IMR-90 (cell line): ENCODE data around the gene VAMP8. TPM values are rescaled to one million over a fixed set of nuclear protein-coding genes. Genes with fewer than 3 reads are reported as not detected.

Experiments used
- ATAC-seq: fragments of 200-7000 bp; cut with Tn5 transposase; 2 replicates; pipeline ENCODE4 v1.9.1; 2020; ENCODE audit warnings: low read depth, mild to moderate bottlenecking, moderate library complexity
- BruUV-seq: library from RNA; stranded (reverse); fragments of 400-500 nt; replicated peaks from 2 replicates; lab custom pipeline; 2021; lab: Mats Ljungman, UMichigan
- CTCF ChIA-PET: fragments of 300-600 bp; formaldehyde crosslinking; extraction: SDS; loops from one replicate; lab custom pipeline; 2021; ENCODE audit warnings: antibody characterized with exemption; lab: Yijun Ruan, JAX
- POLR2A ChIA-PET: fragments of 300-600 bp; sonication (Branson Sonifier 250); formaldehyde crosslinking; loops from one replicate; lab custom pipeline; 2022; ENCODE audit warnings: antibody characterized with exemption; ENCODE audit not compliant: unreplicated experiment; lab: Charles Lee
- DNase-seq: peaks from one replicate; pipeline ENCODE4 v3.0.0; 2013
- H2AFZ ChIP-seq: replicated peaks from 2 replicates; pipeline ENCODE3; 2013; ENCODE audit warnings: low read length, mild to moderate bottlenecking; ENCODE audit not compliant: poor library complexity
- H2AK5ac ChIP-seq: 2 replicates; pipeline ENCODE4 v1.6.1; 2013; ENCODE audit warnings: low read depth, low read length, inconsistent platforms
- H2AK9ac ChIP-seq: replicated peaks from 2 replicates; pipeline ENCODE3; 2013; ENCODE audit warnings: mild to moderate bottlenecking, low read depth, low read length, moderate library complexity; ENCODE audit not compliant: poor library complexity
- H2BK120ac ChIP-seq: 2 replicates; pipeline ENCODE4 v1.6.1; 2013; ENCODE audit warnings: low read depth, low read length, inconsistent platforms
- H2BK15ac ChIP-seq: 3 replicates; pipeline ENCODE4 v1.6.1; 2013; ENCODE audit warnings: low read depth, low read length, inconsistent platforms
- H2BK20ac ChIP-seq: 2 replicates; pipeline ENCODE4 v1.6.1; 2013; ENCODE audit warnings: low read depth, mild to moderate bottlenecking, inconsistent platforms, low read length, moderate library complexity
- H2BK5ac ChIP-seq: 2 replicates; pipeline ENCODE4 v1.6.1; 2013; ENCODE audit warnings: mild to moderate bottlenecking, low read depth, low read length, inconsistent platforms; ENCODE audit not compliant: poor library complexity, severe bottlenecking
- H3K14ac ChIP-seq: replicated peaks from 2 replicates; pipeline ENCODE4 v1.6.1; 2013; ENCODE audit warnings: low read depth, low read length, inconsistent platforms
- H3K18ac ChIP-seq: 2 replicates; pipeline ENCODE4 v1.6.1; 2013; ENCODE audit warnings: low read depth, low read length, control low read depth
- H3K23ac ChIP-seq: 2 replicates; pipeline ENCODE4 v1.6.1; 2013; ENCODE audit warnings: low read depth, low read length, inconsistent platforms
- H3K27ac ChIP-seq: 2 replicates; pipeline ENCODE4 v1.5.1; 2013; ENCODE audit warnings: mild to moderate bottlenecking, control low read depth, low read length; ENCODE audit not compliant: insufficient read depth
- H3K27me3 ChIP-seq: 2 replicates; pipeline ENCODE4 v1.6.1; 2013; ENCODE audit warnings: low read length; ENCODE audit not compliant: control insufficient read depth, insufficient read depth
- H3K36me3 ChIP-seq: 2 replicates; pipeline ENCODE4 v1.6.1; 2013; ENCODE audit warnings: low read length, mixed read lengths; ENCODE audit not compliant: control insufficient read depth, insufficient read depth
- H3K4ac ChIP-seq: 2 replicates; pipeline ENCODE4 v1.6.1; 2013; ENCODE audit warnings: low read depth, low read length, inconsistent platforms
- H3K4me1 ChIP-seq: 2 replicates; pipeline ENCODE4 v1.6.1; 2013; ENCODE audit warnings: low read length, mixed read lengths; ENCODE audit not compliant: control insufficient read depth, insufficient read depth
- H3K4me2 ChIP-seq: 2 replicates; pipeline ENCODE4 v1.6.1; 2013; ENCODE audit warnings: low read depth, mild to moderate bottlenecking, control low read depth, low read length, moderate library complexity
- H3K4me3 ChIP-seq: 2 replicates; pipeline ENCODE4 v1.5.1; 2013; ENCODE audit warnings: low read depth, mild to moderate bottlenecking, control low read depth, low read length, moderate library complexity; ENCODE audit not compliant: insufficient read depth
- H3K56ac ChIP-seq: 2 replicates; pipeline ENCODE4 v1.6.1; 2013; ENCODE audit warnings: low read length, inconsistent platforms; ENCODE audit not compliant: insufficient read depth; ENCODE audit errors: extremely low read depth
- H3K79me1 ChIP-seq, 2 experiments: 2 replicates each; pipeline ENCODE4 v1.6.1; 2013; ENCODE audit warnings: low read length in 2 of 2, inconsistent platforms in 1 of 2, low read depth in 1 of 2
- H3K9ac ChIP-seq: 2 replicates; pipeline ENCODE4 v1.6.1; 2013; ENCODE audit warnings: low read depth, low read length, control low read depth
- H3K9me1 ChIP-seq: 2 replicates; pipeline ENCODE4 v1.6.1; 2013; ENCODE audit warnings: low read length, inconsistent platforms; ENCODE audit not compliant: insufficient read depth
- H3K9me3 ChIP-seq: 2 replicates; pipeline ENCODE4 v1.6.1; 2013; ENCODE audit warnings: low read length; ENCODE audit not compliant: control insufficient read depth, insufficient read depth
- H4K20me1 ChIP-seq: 2 replicates; pipeline ENCODE4 v1.6.1; 2013; ENCODE audit warnings: low read length, inconsistent platforms; ENCODE audit not compliant: insufficient read depth
- H4K5ac ChIP-seq: 2 replicates; pipeline ENCODE4 v1.6.1; 2013; ENCODE audit warnings: mild to moderate bottlenecking, low read depth, low read length, control low read depth
- H4K8ac ChIP-seq, 2 experiments: 2 replicates each; pipeline ENCODE4 v1.6.1; 2013; ENCODE audit warnings: low read depth in 2 of 2, low read length in 2 of 2, control low read depth in 1 of 2, inconsistent platforms in 1 of 2
- H4K91ac ChIP-seq: 2 replicates; pipeline ENCODE4 v1.6.1; 2013; ENCODE audit warnings: low read depth, low read length, inconsistent platforms; ENCODE audit not compliant: insufficient read depth
- MAZ ChIP-seq: IDR thresholded peaks from 2 replicates; pipeline ENCODE4 v1.6.1; 2012; ENCODE audit warnings: low read depth, mild to moderate bottlenecking, low read length, improper control_type of control experiment, moderate library complexity, borderline replicate concordance
- NFE2L2 ChIP-seq: fragments of 150-350 bp; IDR thresholded peaks from 2 replicates; pipeline ENCODE4 v1.6.1; 2016; ENCODE audit warnings: low read depth, mild to moderate bottlenecking, low read length
- RFX5 ChIP-seq: IDR thresholded peaks from 2 replicates; pipeline ENCODE4 v1.8.0; 2012; ENCODE audit warnings: low read depth, mild to moderate bottlenecking, low read length, moderate library complexity
- WGBS, 2 experiments: methylation state at CpG; one replicate each; pipeline versions ENCODE4 v1.1.5 to v1.1.7; 2013; ENCODE audit warnings: missing lambda C conversion rate in 2 of 2; ENCODE audit not compliant: insufficient read length in 1 of 2; ENCODE audit errors: extremely low coverage in 2 of 2; 5-methylcytosine and 5-hydroxymethylcytosine counted together
- dilution Hi-C: fragments of 300-500 bp; cut with HindIII; formaldehyde crosslinking; loops from one replicate; pipeline ENCODE4 v1.14.3; 2018; ENCODE audit warnings: low sequenced_read_pairs; ENCODE audit not compliant: unreplicated experiment
- in situ Hi-C: fragments of 300-500 bp; cut with MboI; formaldehyde crosslinking; loops from 3 replicates; pipeline ENCODE4 v1.14.3; 2019; ENCODE audit warnings: low sequenced_read_pairs, inconsistent platforms, mixed read lengths
- intact Hi-C: fragments of 100-400 bp; cut with micrococcal nuclease; formaldehyde crosslinking; loops from 2 replicates; pipeline ENCODE4 v1.10.0; 2022
- polyA plus RNA-seq, 3 experiments: library from polyadenylated mRNA; depleted of rRNA; stranded (reverse); fragments of >200 nt; gene quantifications; 2 replicates each; pipeline ENCODE4 v1.2.3, GENCODE V29; 2012; ENCODE audit warnings: low replicate concordance in 1 of 3
- total RNA-seq: library from RNA; depleted of rRNA; stranded (reverse); fragments of >200 nt; gene quantifications from 2 replicates; pipeline ENCODE4 v1.2.3, GENCODE V29; 2012
- TF ChIP-seq, protein P1 (sequence below): fragments of 150-350 bp; IDR thresholded peaks from 2 replicates; pipeline ENCODE4 v1.6.1; 2017; ENCODE audit warnings: mild to moderate bottlenecking, antibody characterized with exemption, low read length, low read depth

The VAMP8 gene
- total and polyA plus RNA-seq, 2 of the 4 experiments (the other 2 are of a cell fraction): 0.90 to 1.9 TPM

DNA sequence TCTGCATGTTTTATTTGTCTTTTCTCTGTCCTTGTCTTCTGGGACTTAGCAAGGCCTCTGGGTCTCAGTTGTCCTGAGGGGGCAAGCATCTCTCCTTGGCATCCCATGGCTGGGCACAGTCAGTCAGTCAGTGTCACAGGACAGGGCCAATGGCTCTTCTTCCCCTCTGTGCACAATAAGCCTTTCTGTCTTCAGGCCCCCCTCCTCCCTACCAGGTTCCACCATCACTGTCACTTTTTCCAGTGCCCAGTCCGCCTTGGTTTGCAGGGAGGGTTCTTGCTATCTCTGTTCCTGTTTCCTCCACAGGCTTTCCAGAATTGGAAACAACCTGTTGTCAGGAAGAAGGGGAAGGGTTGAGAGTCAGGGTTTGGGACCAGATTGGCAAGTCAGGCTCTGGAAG is 5.1 kb downstream of the VAMP8 start:
- Histone ChIP-seq H4K8ac (no peak overlapping the region), H3K27me3 (no peaks in the 10 kb centered on the region), H2BK20ac (no peak overlapping the region), H3K79me1 (peaks cover 0 to 24% of the 10 kb centered on the region in 2 experiments; a peak in 2 of 4 replicates), H2BK120ac (no peak overlapping the region), H3K9me3 (no peaks in the 10 kb centered on the region), H3K4me1 (peaks cover 36% of the 10 kb centered on the region), H3K27ac (no peak overlapping the region), H3K9me1 (peaks cover 16% of the 10 kb centered on the region), H2AK9ac (no peak overlapping the region), H3K36me3 (no peaks in the 10 kb centered on the region), H3K56ac (no peak overlapping the region), H2BK5ac (no peak overlapping the region), H3K9ac (no peak overlapping the region), H4K5ac (no peak overlapping the region), H3K18ac (no peak overlapping the region), H4K91ac (no peak overlapping the region; the same call in 1 of the 2 replicates), H3K4me2 (no peak overlapping the region), H2BK15ac (no peak overlapping the region), H2AK5ac (no peak overlapping the region), H2AFZ (no peak overlapping the region), H4K20me1 (no peaks in the 10 kb centered on the region), H3K14ac (no peak overlapping the region), H3K4me3 (no peak overlapping the region), H3K4ac (no peak overlapping the region; the same call in 1 of the 2 replicates), H3K23ac (no peak overlapping the region)
- ChIA-PET POLR2A (no interaction called here), CTCF (no interaction called here)
- ATAC-seq (no peak), DNase-seq (no peak)
- TF ChIP-seq RFX5: no peak
- no peak for TF ChIP-seq NFE2L2
- no peak for TF ChIP-seq MAZ
- TF ChIP-seq, protein P1, sequence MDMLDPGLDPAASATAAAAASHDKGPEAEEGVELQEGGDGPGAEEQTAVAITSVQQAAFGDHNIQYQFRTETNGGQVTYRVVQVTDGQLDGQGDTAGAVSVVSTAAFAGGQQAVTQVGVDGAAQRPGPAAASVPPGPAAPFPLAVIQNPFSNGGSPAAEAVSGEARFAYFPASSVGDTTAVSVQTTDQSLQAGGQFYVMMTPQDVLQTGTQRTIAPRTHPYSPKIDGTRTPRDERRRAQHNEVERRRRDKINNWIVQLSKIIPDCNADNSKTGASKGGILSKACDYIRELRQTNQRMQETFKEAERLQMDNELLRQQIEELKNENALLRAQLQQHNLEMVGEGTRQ: no peak
- intact Hi-C loops (no loop called here), in situ Hi-C loops (no loop called here), dilution Hi-C loops (no loop called here)
- BruUV-seq: no TSS peak
- no CpG with 5 or more reads among the region's 1 CpG for WGBS, 2 experiments
